NCI-H526 (cell line): ENCODE measurements around the gene FRAT2.
A peak's percentile ranks its signal among the peaks of the same experiment; 100 is the strongest.
"Not testable (repeated sequence)": the region's sequence is repeated elsewhere in the genome, so short reads cannot be mapped to it uniquely, and the experiment has no call there.

ENCODE experiments used
- DNase-seq, 2 experiments: peaks; one replicate each; lab custom pipeline; 2025; lab: John Stamatoyannopoulos, UW

FRAT2 gene

GRCh38 chr10:97291357-97292096 lies 43.0 kb downstream of the FRAT2 start:
- DNase-seq, result peak in 1 of 2 experiments; percentile 27

GRCh38 chr10:97290576-97291356 lies 43.8 kb downstream of the FRAT2 start:
- DNase-seq, result not testable (repeated sequence)

- DNase-seq, result not testable (repeated sequence)
Measured at GRCh38 chr10:97290076-97290475, 44.5 kb downstream of the FRAT2 start.
